ENCODE results near the gene ZNRF2. TPM values are rescaled to one million over a fixed set of nuclear protein-coding genes. Genes with fewer than 3 reads are reported as not detected.

Gene ZNRF2
- total RNA-seq, 2 donors from 2014 or later = 36.1 to 42.5 TPM

GRCh38 chr7:30304177-30304884, 19.9 kb downstream of the ZNRF2 start:
- ATAC-seq (no peak), DNase-seq (no peak)
- no peak overlapping the region for H3K4me3 ChIP-seq
- H3K36me3 ChIP-seq (replicated peaks in 1 of 2; ENCODE audit: insufficient read depth in 1 of 2, low read depth in 2 of 2) = no peaks in the 10 kb centered on the region
- WGBS, 2 donors = 22 to 31% methylated on average over 1 of the region's 1 CpG
- TF ChIP-seq POLR2A (IDR thresholded peaks at IDR 0.05) (no peak), CTCF (IDR thresholded peaks at IDR 0.05) (no peak)
- peaks cover 17% of the 10 kb centered on the region for H3K4me1 ChIP-seq
- H3K27ac ChIP-seq = no peak overlapping the region
- H3K27me3 ChIP-seq = no peaks in the 10 kb centered on the region
- intact Hi-C loops (cut with DNase I) = no loop called here
- H3K9me3 ChIP-seq = no peaks in the 10 kb centered on the region

- DNase-seq = no peak
- peaks cover 17% of the 10 kb centered on the region for H3K4me1 ChIP-seq
- intact Hi-C loops (cut with DNase I) = no loop called here
- TF ChIP-seq CTCF (IDR thresholded peaks at IDR 0.05) = no peak
- TF ChIP-seq POLR2A (IDR thresholded peaks at IDR 0.05) = no peak
- H3K4me3 ChIP-seq = no peak overlapping the region
- WGBS, 2 donors = 59 to 71% methylated on average over 1 of the region's 1 CpG
- no peak for ATAC-seq
- H3K27me3 ChIP-seq = no peaks in the 10 kb centered on the region
- H3K27ac ChIP-seq = no peak overlapping the region
- no peaks in the 10 kb centered on the region for H3K36me3 ChIP-seq (replicated peaks in 1 of 2; ENCODE audit: insufficient read depth in 1 of 2, low read depth in 2 of 2)
- no peaks in the 10 kb centered on the region for H3K9me3 ChIP-seq
These were observed 22.6 kb downstream of the ZNRF2 start for GRCh38 chr7:30306976-30307375.

GRCh38 chr7:30308389-30308788, 24.0 kb downstream of the ZNRF2 start:
- Histone ChIP-seq H3K27ac (no peak overlapping the region), H3K9me3 (no peaks in the 10 kb centered on the region), H3K36me3 (replicated peaks in 1 of 2; ENCODE audit: insufficient read depth in 1 of 2, low read depth in 2 of 2) (no peaks in the 10 kb centered on the region), H3K4me1 (peaks cover 22% of the 10 kb centered on the region), H3K4me3 (no peak overlapping the region), H3K27me3 (no peaks in the 10 kb centered on the region)
- WGBS, 2 donors = 88 to 98% methylated on average over 2 of the region's 2 CpGs
- DNase-seq = no peak
- intact Hi-C loops (cut with DNase I) = no loop called here
- TF ChIP-seq POLR2A (IDR thresholded peaks at IDR 0.05) = no peak
- TF ChIP-seq CTCF (IDR thresholded peaks at IDR 0.05) = no peak
- ATAC-seq = no peak

GRCh38 chr7:30309302-30309701, 24.9 kb downstream of the ZNRF2 start:
- H3K27ac ChIP-seq = no peak overlapping the region
- TF ChIP-seq POLR2A (IDR thresholded peaks at IDR 0.05) = no peak
- no peak for TF ChIP-seq CTCF (IDR thresholded peaks at IDR 0.05)
- H3K4me1 ChIP-seq = peaks cover 22% of the 10 kb centered on the region
- H3K36me3 ChIP-seq (replicated peaks in 1 of 2; ENCODE audit: insufficient read depth in 1 of 2, low read depth in 2 of 2) = no peaks in the 10 kb centered on the region
- ATAC-seq (no peak), DNase-seq (no peak)
- intact Hi-C loops (cut with DNase I) = no loop called here
- no peak overlapping the region for H3K4me3 ChIP-seq
- WGBS, 2 donors = 70% methylated on average over 1 of the region's 1 CpG
- no peaks in the 10 kb centered on the region for H3K27me3 ChIP-seq
- no peaks in the 10 kb centered on the region for H3K9me3 ChIP-seq

GRCh38 chr7:30309842-30310435, 25.5 kb downstream of the ZNRF2 start:
- Histone ChIP-seq H3K27ac (no peak overlapping the region), H3K4me1 (peaks cover 18% of the 10 kb centered on the region), H3K36me3 (replicated peaks in 1 of 2; ENCODE audit: insufficient read depth in 1 of 2, low read depth in 2 of 2) (no peaks in the 10 kb centered on the region), H3K4me3 (no peak overlapping the region), H3K27me3 (no peaks in the 10 kb centered on the region), H3K9me3 (no peaks in the 10 kb centered on the region)
- ATAC-seq (no peak), DNase-seq (no peak)
- WGBS, 2 donors = 72 to 86% methylated on average over 2 of the region's 2 CpGs
- intact Hi-C loops (cut with DNase I) = no loop called here
- no peak for TF ChIP-seq POLR2A (IDR thresholded peaks at IDR 0.05)
- no peak for TF ChIP-seq CTCF (IDR thresholded peaks at IDR 0.05)

All from body of pancreas (tissue), 4 donors.